ENCODE results near the gene NTM.

The NTM gene

GRCh38 chr11:132106096-132106982, 735.9 kb downstream of the NTM start:
- Histone ChIP-seq H3K9me2 (replicated peaks; ENCODE audit: control insufficient read depth, low read length) (no peaks in the 10 kb centered on the region), H3K79me2 (ENCODE audit: control insufficient read depth, low read length) (no peaks in the 10 kb centered on the region), H3F3A (ENCODE audit: control insufficient read depth, insufficient read depth) (no peaks in the 10 kb centered on the region), H3K27me3 (ENCODE audit: control insufficient read depth, low read length) (no peaks in the 10 kb centered on the region), H3K9me3 (ENCODE audit: control insufficient read depth, insufficient read depth, low read length) (no peaks in the 10 kb centered on the region; the same call in 1 of the 2 replicates), H3K27ac (ENCODE audit: low read depth, low read length) (no peak overlapping the region), H3K4me1 (ENCODE audit: control insufficient read depth, low read length) (no peaks in the 10 kb centered on the region), H3K4me3 (ENCODE audit: low read length) (no peak overlapping the region), H3K36me3 (ENCODE audit: control insufficient read depth, low read length) (no peaks in the 10 kb centered on the region), H4K20me1 (ENCODE audit: control insufficient read depth, insufficient read depth, low read depth, low read length) (no peaks in the 10 kb centered on the region), H3K4me2 (ENCODE audit: low read length) (no peak overlapping the region)
- no peak for TF ChIP-seq CTCF (IDR thresholded peaks at IDR 0.05; ENCODE audit: low read depth, low read length, poor library complexity, severe bottlenecking)
- TF ChIP-seq EZH2phosphoT487 (IDR thresholded peaks at IDR 0.05; ENCODE audit: borderline replicate concordance, low read length): no peak

- Histone ChIP-seq H3K4me2 (ENCODE audit: low read length) (no peak overlapping the region), H3K36me3 (ENCODE audit: control insufficient read depth, low read length) (no peaks in the 10 kb centered on the region), H3K79me2 (ENCODE audit: control insufficient read depth, low read length) (no peaks in the 10 kb centered on the region), H3K9me3 (ENCODE audit: control insufficient read depth, insufficient read depth, low read length) (no peaks in the 10 kb centered on the region; the same call in 1 of the 2 replicates), H3K4me1 (ENCODE audit: control insufficient read depth, low read length) (no peaks in the 10 kb centered on the region), H4K20me1 (ENCODE audit: control insufficient read depth, insufficient read depth, low read depth, low read length) (no peaks in the 10 kb centered on the region), H3K27ac (ENCODE audit: low read depth, low read length) (no peak overlapping the region), H3K4me3 (ENCODE audit: low read length) (no peak overlapping the region), H3F3A (ENCODE audit: control insufficient read depth, insufficient read depth) (no peaks in the 10 kb centered on the region), H3K9me2 (replicated peaks; ENCODE audit: control insufficient read depth, low read length) (no peaks in the 10 kb centered on the region), H3K27me3 (ENCODE audit: control insufficient read depth, low read length) (no peaks in the 10 kb centered on the region)
- TF ChIP-seq CTCF (IDR thresholded peaks at IDR 0.05; ENCODE audit: low read depth, low read length, poor library complexity, severe bottlenecking) (no peak), EZH2phosphoT487 (IDR thresholded peaks at IDR 0.05; ENCODE audit: borderline replicate concordance, low read length) (no peak)
Observed at GRCh38 chr11:132111316-132111715, 740.9 kb downstream of the NTM start.

- Histone ChIP-seq H3K36me3 (ENCODE audit: control insufficient read depth, low read length) (no peaks in the 10 kb centered on the region), H3K4me2 (ENCODE audit: low read length) (no peak overlapping the region), H3K9me3 (ENCODE audit: control insufficient read depth, insufficient read depth, low read length) (no peaks in the 10 kb centered on the region; the same call in 1 of the 2 replicates), H3K4me3 (ENCODE audit: low read length) (no peak overlapping the region), H3K27ac (ENCODE audit: low read depth, low read length) (no peak overlapping the region), H3K27me3 (ENCODE audit: control insufficient read depth, low read length) (no peaks in the 10 kb centered on the region), H3F3A (ENCODE audit: control insufficient read depth, insufficient read depth) (no peaks in the 10 kb centered on the region), H3K4me1 (ENCODE audit: control insufficient read depth, low read length) (no peaks in the 10 kb centered on the region), H3K9me2 (replicated peaks; ENCODE audit: control insufficient read depth, low read length) (no peaks in the 10 kb centered on the region), H4K20me1 (ENCODE audit: control insufficient read depth, insufficient read depth, low read depth, low read length) (no peaks in the 10 kb centered on the region), H3K79me2 (ENCODE audit: control insufficient read depth, low read length) (no peaks in the 10 kb centered on the region)
- no peak for TF ChIP-seq CTCF (IDR thresholded peaks at IDR 0.05; ENCODE audit: low read depth, low read length, poor library complexity, severe bottlenecking)
- no peak for TF ChIP-seq EZH2phosphoT487 (IDR thresholded peaks at IDR 0.05; ENCODE audit: borderline replicate concordance, low read length)
Observed at GRCh38 chr11:132111838-132112237, 741.4 kb downstream of the NTM start.
